ENCODE data around the gene ATOH8.

Gene ATOH8

GRCh38 chr2:85759257-85759613, 5.4 kb downstream of the ATOH8 start:
- no peak for TF ChIP-seq CTCF (conservative IDR thresholded peaks at IDR 0.05; ENCODE audit: low read depth, low read length)
- no peak for DNase-seq (ENCODE audit: low read depth)
- no peak overlapping the region for H3K4me3 ChIP-seq (ENCODE audit: low read length)

- H3K4me3 ChIP-seq (ENCODE audit: low read length), result no peak overlapping the region
- no peak for TF ChIP-seq CTCF (conservative IDR thresholded peaks at IDR 0.05; ENCODE audit: low read depth, low read length)
- no peak for DNase-seq (ENCODE audit: low read depth)
Measured at GRCh38 chr2:85760371-85760770, 6.6 kb downstream of the ATOH8 start.

GRCh38 chr2:85760872-85761271, 7.1 kb downstream of the ATOH8 start:
- H3K4me3 ChIP-seq (ENCODE audit: low read length), result no peak overlapping the region
- TF ChIP-seq CTCF (conservative IDR thresholded peaks at IDR 0.05; ENCODE audit: low read depth, low read length), result no peak
- no peak for DNase-seq (ENCODE audit: low read depth)

- no peak overlapping the region for H3K4me3 ChIP-seq (ENCODE audit: low read length)
- no peak for DNase-seq (ENCODE audit: low read depth)
- no peak for TF ChIP-seq CTCF (conservative IDR thresholded peaks at IDR 0.05; ENCODE audit: low read depth, low read length)
Measured at GRCh38 chr2:85761512-85761944, 7.7 kb downstream of the ATOH8 start.

GRCh38 chr2:85761946-85762345, 8.2 kb downstream of the ATOH8 start:
- no peak for TF ChIP-seq CTCF (conservative IDR thresholded peaks at IDR 0.05; ENCODE audit: low read depth, low read length)
- no peak for DNase-seq (ENCODE audit: low read depth)
- H3K4me3 ChIP-seq (ENCODE audit: low read length), result no peak overlapping the region

- no peak for TF ChIP-seq CTCF (conservative IDR thresholded peaks at IDR 0.05; ENCODE audit: low read depth, low read length)
- no peak overlapping the region for H3K4me3 ChIP-seq (ENCODE audit: low read length)
- DNase-seq (ENCODE audit: low read depth), result no peak
Measured at GRCh38 chr2:85763132-85763531, 9.3 kb downstream of the ATOH8 start.

- H3K4me3 ChIP-seq (ENCODE audit: low read length), result no peak overlapping the region
- no peak for TF ChIP-seq CTCF (conservative IDR thresholded peaks at IDR 0.05; ENCODE audit: low read depth, low read length)
- DNase-seq (ENCODE audit: low read depth), result no peak
Measured at GRCh38 chr2:85763831-85764230, 10.0 kb downstream of the ATOH8 start.
